Lower leg skin (tissue), 4 donors: Measurements from ENCODE around the gene CLDN1. TPM values are rescaled to one million over a fixed set of nuclear protein-coding genes. Genes with fewer than 3 reads are reported as not detected.

Experiments used
- DNase-seq, 2 donors: peaks; one replicate each; pipeline ENCODE4 v3.0.0-alpha.2; 2019; ENCODE audit warnings: low spot score in 2 of 2
- H3K4me3 ChIP-seq: fragments of 200-600 bp; sonication (generic); 2 replicates; pipeline ENCODE4 v1.5.1; 2017; ENCODE audit warnings: mild to moderate bottlenecking, low read depth; ENCODE audit not compliant: poor library complexity, severe bottlenecking
- CTCF ChIP-seq, 3 donors: fragments of 450-650 bp; IDR thresholded peaks; one replicate each; pipeline ENCODE4 v1.5.1; 2016; ENCODE audit warnings: antibody characterized with exemption in 3 of 3, mild to moderate bottlenecking in 3 of 3, moderate library complexity in 2 of 3
- POLR2A ChIP-seq, 2 donors: fragments of 450-650 bp; IDR thresholded peaks; one replicate each; pipeline ENCODE4 v1.6.1; 2016 to 2017; ENCODE audit warnings: antibody characterized with exemption in 2 of 2, mild to moderate bottlenecking in 1 of 2, moderate library complexity in 1 of 2
- WGBS, 2 donors: methylation state at CpG; one replicate each; pipeline ENCODE4 v1.1.5; 2018; 5-methylcytosine and 5-hydroxymethylcytosine counted together
- intact Hi-C: fragments of 100-400 bp; cut with DNase I; formaldehyde crosslinking; loops from one replicate; pipeline ENCODE4 v1.15.0; 2023; ENCODE audit warnings: low total_unique reads
- total RNA-seq, 4 donors: library from RNA; depleted of rRNA; stranded (reverse); fragments of >200 nt; gene quantifications; one replicate each; pipeline ENCODE4 v1.1.0, GENCODE V29; 2016

Gene CLDN1
- total RNA-seq, 4 donors from 2014 or later, result 452 to 1,148 (median 544) TPM

GRCh38 chr3:190330936-190331734 lies 8.9 kb upstream of the CLDN1 start:
- intact Hi-C loops, result loop anchor here (5.0 kb wide), 1 partner anchor 246 kb away; no protein-coding TSS in a partner anchor
- no peak overlapping the region for H3K4me3 ChIP-seq
- no peak for TF ChIP-seq CTCF (IDR thresholded peaks at IDR 0.05)
- no peak for TF ChIP-seq POLR2A (IDR thresholded peaks at IDR 0.05)
- 90 to 96% methylated on average over 3 of the region's 3 CpGs for WGBS, 2 donors
- no peak for DNase-seq

GRCh38 chr3:190326930-190327329 lies 4.7 kb upstream of the CLDN1 start:
- no peak for DNase-seq
- intact Hi-C loops, result loop anchor here (10.0 kb wide), 1 partner anchor 102 kb away; no protein-coding TSS in a partner anchor
- H3K4me3 ChIP-seq, result no peak overlapping the region
- no peak for TF ChIP-seq CTCF (IDR thresholded peaks at IDR 0.05)
- TF ChIP-seq POLR2A (IDR thresholded peaks at IDR 0.05), result no peak
- WGBS, 2 donors, result 17 to 23% methylated on average over 4 of the region's 4 CpGs

GRCh38 chr3:190326361-190326760 lies 4.1 kb upstream of the CLDN1 start:
- WGBS, 2 donors, result 45 to 52% methylated on average over 4 of the region's 4 CpGs
- TF ChIP-seq CTCF (IDR thresholded peaks at IDR 0.05) (no peak), POLR2A (IDR thresholded peaks at IDR 0.05) (no peak)
- no peak overlapping the region for H3K4me3 ChIP-seq
- intact Hi-C loops, result loop anchor here (10.0 kb wide), 1 partner anchor 102 kb away; no protein-coding TSS in a partner anchor
- DNase-seq, result no peak

GRCh38 chr3:190325923-190326322 lies 3.7 kb upstream of the CLDN1 start:
- 42 to 63% methylated on average over 1 of the region's 1 CpG for WGBS, 2 donors
- no peak overlapping the region for H3K4me3 ChIP-seq
- DNase-seq, result no peak
- TF ChIP-seq POLR2A (IDR thresholded peaks at IDR 0.05) (no peak), CTCF (IDR thresholded peaks at IDR 0.05) (no peak)
- intact Hi-C loops, result loop anchor here (10.0 kb wide), 1 partner anchor 101 kb away; no protein-coding TSS in a partner anchor

- WGBS, 2 donors, result 41% methylated on average over 8 of the region's 8 CpGs
- intact Hi-C loops, result loop anchor here (5.0 to 10.0 kb wide), 2 partner anchors 98 to 356 kb away; no protein-coding TSS in a partner anchor
Measured at GRCh38 chr3:190323246-190323626, 990 bp upstream of the CLDN1 start.

More at GRCh38 chr3:190323246-190323626, 990 bp upstream of the CLDN1 start:
- TF ChIP-seq POLR2A (IDR thresholded peaks at IDR 0.05) (no peak), CTCF (IDR thresholded peaks at IDR 0.05) (no peak)
- no peak for DNase-seq
- H3K4me3 ChIP-seq, result no peak overlapping the region
